Dermis microvascular lymphatic vessel endothelial cell (primary cell): Measurements from ENCODE around the gene FKBP2. TPM values are rescaled to one million over a fixed set of nuclear protein-coding genes. Genes with fewer than 3 reads are reported as not detected.
A peak's percentile ranks its signal among the peaks of the same experiment; 100 is the strongest.

Experiments
- DNase-seq, 2 donors: peaks; one replicate each; pipeline versions ENCODE4 v3.0.0 to v3.0.0-alpha.2; 2010; ENCODE audit warnings: low read depth in 2 of 2
- total RNA-seq: library from RNA; depleted of rRNA; stranded (reverse); fragments of >200 nt; gene quantifications from 2 replicates; pipeline ENCODE4 v1.2.1, GENCODE V29; 2014

The FKBP2 gene
- total RNA-seq, 1 donor from 2014 or later: 51.3 TPM

GRCh38 chr11:64249038-64249437 lies 8.1 kb downstream of the FKBP2 start:
- DNase-seq: no peak

GRCh38 chr11:64249563-64250414 lies 8.9 kb downstream of the FKBP2 start:
- DNase-seq: no peak

- DNase-seq: no peak
Measured at GRCh38 chr11:64250415-64251015, 9.6 kb downstream of the FKBP2 start.

DNA sequence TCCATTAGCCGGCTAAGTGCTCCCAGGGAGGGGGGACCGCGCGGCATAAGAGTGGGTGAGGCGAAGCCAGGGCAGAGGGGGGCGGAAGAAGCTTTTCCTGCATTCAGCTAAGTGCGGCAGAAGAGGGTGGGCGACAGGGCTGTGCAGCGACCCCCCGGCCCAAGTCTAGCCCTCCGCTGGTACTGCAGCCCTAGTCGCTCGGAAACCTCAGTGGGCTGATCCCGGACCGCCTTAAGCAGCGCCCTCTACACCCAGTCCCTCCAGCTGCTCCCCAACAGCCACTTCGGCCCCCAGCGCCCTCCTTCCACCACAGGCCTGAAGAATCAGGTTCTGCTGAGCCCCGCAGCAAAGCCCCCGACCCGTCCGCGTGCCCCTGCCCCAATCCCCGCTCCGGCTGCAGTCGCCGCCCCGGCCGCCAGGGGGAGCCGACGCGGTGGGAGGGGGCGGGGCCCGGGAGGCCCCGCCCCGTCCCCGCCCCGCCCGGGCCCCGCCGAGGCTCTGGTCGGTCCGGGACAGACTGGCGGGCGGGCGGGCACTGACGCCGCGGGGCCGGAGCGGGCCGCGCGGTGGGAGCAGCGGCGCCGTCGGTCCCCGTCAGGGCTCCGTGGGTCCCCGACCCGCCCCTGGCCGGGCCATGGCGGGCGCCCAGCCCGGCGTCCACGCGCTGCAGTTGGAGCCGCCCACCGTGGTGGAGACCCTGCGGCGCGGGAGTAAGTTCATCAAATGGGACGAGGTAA lies 10.3 kb downstream of the FKBP2 start, which contains the start of gene PLCB3:
TSS of gene PLCB3 (plus strand) at position 515 of the 737 bp plus-strand sequence. CDS start at position 635, 120 bp downstream.
- DNase-seq: peak in 1 of 2 donors; percentile 54

GRCh38 chr11:64251753-64252002 lies 10.8 kb downstream of the FKBP2 start:
- no peak for DNase-seq

- no peak for DNase-seq
Measured at GRCh38 chr11:64252003-64252872, 11.3 kb downstream of the FKBP2 start.

DNA sequence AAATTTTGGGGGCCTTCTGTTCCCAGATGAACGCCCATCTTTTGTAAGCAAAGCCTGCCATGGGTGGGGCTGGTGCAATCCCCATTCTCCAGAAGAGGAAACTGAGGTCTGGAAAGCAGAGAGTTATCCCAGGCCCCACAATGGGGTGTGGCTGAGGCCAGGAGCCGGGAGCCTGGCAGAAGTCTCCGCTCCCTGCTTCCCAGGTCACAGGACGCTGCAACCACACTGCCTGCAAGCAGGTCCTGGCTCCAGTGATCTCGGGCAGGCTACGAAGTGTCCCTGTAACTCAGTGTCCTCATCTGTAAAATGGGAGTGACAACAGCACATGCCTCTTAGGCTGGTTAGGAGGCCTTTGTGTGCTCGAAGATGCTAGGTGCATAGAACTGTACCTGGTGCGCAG lies 12.1 kb downstream of the FKBP2 start:
- DNase-seq: no peak

- no peak for DNase-seq
Measured at GRCh38 chr11:64253481-64253880, 12.6 kb downstream of the FKBP2 start.

GRCh38 chr11:64254326-64254725 lies 13.4 kb downstream of the FKBP2 start:
- DNase-seq: no peak

DNA sequence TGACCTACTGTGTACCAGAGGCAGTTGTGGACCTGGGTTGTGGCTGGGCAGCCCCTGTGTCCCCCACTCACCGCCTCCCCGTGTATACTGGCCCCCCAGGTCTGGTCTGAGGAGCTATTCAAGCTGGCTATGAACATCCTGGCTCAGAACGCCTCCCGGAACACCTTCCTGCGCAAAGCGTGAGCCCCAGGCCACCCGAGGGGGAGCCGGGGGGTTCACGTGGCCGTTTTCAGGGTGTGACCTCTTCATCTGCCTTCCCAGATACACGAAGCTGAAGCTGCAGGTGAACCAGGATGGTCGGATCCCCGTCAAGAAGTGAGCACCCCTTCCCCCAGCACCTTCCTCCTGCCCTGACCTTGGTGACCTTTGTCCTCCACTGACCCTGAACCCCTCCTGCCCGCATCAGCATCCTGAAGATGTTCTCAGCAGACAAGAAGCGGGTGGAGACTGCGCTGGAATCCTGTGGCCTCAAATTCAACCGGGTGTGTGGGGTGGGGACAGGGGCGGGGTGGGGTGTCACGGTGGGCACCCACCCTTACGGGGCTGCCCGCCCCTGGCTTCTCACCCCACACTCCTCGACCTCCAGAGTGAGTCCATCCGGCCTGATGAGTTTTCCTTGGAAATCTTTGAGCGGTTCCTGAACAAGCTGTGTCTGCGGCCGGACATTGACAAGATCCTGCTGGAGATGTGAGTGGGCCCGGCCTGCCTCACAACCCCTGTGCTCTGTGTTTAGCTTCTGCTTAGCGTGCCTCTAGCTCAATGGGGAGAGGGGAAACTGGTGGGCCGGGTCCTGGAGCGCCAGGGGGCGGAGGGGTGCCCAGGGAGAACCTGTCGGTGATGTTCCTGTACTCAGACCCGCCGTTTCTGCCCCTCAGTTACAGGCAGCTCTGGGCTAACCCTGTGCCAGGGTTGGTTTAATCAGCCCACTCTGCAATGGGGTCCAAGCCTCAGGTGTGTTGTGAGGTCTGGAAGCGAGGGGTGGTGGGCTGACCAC lies 14.5 kb downstream of the FKBP2 start:
- no peak for DNase-seq

DNA sequence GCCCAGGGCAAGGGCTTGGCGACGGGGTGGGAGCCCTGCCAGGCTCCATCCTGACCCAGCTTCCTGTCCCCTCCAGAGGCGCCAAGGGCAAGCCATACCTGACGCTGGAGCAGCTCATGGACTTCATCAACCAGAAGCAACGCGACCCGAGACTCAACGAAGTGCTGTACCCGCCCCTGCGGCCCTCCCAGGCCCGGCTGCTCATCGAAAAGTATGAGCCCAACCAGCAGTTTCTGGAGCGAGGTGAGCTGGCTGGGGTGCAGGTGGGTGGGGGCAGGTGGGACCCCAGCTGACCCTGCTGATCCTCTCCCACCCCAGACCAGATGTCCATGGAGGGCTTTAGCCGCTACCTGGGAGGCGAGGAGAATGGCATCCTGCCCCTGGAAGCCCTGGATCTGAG lies 15.4 kb downstream of the FKBP2 start:
- DNase-seq: no peak

DNA sequence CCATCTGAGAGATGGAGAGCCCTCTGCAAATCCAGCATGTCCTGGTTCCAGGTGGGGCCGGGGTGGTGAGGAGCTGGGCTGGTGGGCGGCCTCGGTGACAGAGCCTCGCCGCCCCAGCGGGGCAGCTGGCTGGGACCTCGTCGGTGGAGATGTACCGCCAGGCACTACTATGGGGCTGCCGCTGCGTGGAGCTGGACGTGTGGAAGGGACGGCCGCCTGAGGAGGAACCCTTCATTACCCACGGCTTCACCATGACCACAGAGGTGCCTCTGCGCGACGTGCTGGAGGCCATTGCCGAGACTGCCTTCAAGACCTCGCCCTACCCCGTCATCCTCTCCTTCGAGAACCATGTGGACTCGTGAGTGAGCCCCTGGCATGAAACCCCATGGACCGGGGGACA lies 17.5 kb downstream of the FKBP2 start:
- no peak for DNase-seq

DNA sequence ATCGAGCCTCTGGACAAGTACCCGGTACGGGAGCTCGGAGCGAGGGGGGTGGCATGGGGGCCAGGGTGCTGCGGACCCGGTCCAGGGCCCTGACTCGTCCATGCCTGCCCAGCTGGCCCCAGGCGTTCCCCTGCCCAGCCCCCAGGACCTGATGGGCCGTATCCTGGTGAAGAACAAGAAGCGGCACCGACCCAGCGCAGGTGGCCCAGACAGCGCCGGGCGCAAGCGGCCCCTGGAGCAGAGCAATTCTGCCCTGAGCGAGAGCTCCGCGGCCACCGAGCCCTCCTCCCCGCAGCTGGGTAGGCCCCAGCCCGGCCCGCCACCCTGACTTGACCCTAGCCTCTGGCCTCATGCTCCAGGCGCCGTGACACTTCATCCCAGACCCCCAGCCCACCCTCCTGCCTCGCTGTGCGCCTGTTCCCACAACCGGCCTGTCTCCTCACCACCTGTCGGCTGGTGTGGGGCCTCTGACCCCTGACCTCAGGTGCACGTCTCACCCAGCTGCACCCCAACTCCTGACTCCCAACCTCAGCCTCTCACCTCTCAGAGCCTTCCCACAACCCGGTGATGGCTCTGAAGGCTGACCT lies 18.1 kb downstream of the FKBP2 start:
- DNase-seq: no peak

DNA sequence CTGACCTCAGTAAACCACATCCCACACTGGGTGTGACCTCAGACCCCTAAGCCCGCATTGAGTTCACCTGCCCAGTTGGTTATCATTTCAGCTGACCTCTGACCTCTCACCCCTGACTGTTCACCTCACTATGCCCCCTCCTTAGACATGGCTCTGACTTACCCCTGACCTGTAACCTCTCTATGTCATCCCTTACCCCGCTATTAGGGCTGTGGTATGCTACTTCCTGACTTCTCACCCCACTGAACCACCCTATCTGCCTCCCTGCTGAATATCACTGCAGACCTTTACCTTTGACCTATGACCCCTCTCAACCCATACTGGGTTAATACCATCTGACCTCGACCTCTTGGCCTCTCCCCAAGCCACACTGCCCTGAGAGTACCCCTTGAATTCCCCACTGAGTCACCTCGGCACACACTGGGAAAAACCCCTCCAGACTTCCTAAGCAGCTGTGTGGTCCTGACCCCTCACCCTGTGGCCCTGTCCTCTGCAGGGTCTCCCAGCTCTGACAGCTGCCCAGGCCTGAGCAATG lies 18.7 kb downstream of the FKBP2 start:
- DNase-seq: no peak

DNA sequence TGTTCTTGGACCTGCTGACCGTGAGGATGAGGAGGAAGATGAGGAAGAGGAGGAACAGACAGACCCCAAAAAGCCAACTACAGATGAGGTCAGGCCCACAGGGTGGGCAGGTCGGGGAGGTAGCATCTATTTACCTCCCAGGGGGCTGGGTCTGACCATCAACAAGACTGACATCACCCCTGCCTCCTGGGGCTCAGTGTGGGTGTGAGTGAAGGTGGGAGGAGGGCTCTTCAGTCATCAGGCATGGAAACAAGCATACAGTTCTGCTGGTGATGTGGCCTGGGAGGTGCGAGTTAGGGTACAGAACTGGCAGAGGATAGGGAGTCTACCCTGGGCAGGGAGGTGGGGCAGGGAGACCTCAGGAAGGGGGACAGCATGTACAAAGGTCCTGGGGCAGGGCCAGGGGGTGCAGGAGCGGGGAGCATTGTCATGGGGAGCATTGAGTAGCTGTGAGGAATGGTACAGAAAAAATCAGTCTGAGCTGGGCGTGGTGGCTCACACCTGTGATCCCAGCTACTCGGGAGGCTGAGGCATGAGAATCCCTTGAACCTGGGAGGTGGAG lies 19.3 kb downstream of the FKBP2 start:
- DNase-seq: no peak

DNA sequence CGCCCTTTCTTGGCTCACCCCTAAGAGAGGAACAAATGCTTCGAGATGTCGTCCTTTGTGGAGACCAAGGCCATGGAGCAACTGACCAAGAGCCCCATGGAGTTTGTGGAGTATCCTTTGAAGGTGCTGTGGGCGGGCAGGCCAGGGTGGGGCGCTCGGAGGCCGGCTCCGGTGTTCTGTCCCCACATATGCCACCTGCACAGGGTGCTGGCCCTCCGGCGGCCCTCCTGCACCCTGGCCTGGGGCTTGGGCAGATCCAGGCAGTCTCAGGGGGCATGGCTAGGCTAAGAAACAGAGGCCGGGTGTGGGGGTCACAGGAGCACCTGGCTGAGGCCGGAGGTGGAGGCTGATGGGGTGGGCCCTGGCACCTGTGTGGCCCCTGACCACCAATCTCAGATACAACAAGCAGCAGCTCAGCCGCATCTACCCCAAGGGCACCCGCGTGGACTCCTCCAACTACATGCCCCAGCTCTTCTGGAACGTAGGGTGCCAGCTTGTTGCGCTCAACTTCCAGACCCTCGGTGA lies 20.7 kb downstream of the FKBP2 start:
- DNase-seq: no peak

DNA sequence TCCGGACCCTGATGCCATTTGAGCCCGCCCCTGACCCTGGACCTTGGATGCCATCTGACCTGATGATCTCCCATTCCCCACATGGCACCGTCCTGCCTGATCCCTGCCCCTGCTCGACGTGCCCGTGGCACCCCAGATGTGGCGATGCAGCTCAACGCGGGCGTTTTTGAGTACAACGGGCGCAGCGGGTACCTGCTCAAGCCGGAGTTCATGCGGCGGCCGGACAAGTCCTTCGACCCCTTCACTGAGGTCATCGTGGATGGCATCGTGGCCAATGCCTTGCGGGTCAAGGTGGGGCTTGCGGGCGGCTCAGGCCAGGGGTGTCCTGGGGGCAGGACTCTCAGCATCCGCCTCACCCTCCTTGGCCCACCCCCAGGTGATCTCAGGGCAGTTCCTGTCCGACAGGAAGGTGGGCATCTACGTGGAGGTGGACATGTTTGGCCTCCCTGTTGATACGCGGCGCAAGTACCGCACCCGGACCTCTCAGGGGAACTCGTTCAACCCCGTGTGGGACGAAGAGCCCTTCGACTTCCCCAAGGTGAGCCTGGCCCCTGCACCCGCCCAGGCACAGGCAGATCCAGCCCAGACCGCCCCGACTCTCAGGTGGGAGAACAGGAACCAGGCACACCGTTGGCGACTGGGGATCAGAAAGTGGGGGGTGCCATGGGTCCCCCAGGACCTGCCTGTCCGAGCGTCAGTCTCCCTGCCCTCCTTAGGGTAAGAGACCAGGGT lies 21.5 kb downstream of the FKBP2 start:
- DNase-seq: no peak
